ENCODE data around the gene MED9. TPM values are rescaled to one million over a fixed set of nuclear protein-coding genes. Genes with fewer than 3 reads are reported as not detected.

The MED9 gene
- polyA plus RNA-seq, 1 donor: 17.3 TPM

- DNase-seq: no peak
These were observed 28.4 kb downstream of the MED9 start for GRCh38 chr17:17505151-17505550.

GRCh38 chr17:17505610-17506171 lies 28.9 kb downstream of the MED9 start:
- DNase-seq: no peak

- no peak for DNase-seq
These were observed 29.5 kb downstream of the MED9 start for GRCh38 chr17:17506181-17506741.

- no peak for DNase-seq
These were observed 30.2 kb downstream of the MED9 start for GRCh38 chr17:17506893-17507464.

GRCh38 chr17:17507465-17508011 lies 30.7 kb downstream of the MED9 start:
- no peak for DNase-seq

- DNase-seq: no peak
These were observed 31.3 kb downstream of the MED9 start for GRCh38 chr17:17508019-17508535.

- no peak for DNase-seq
These were observed 32.1 kb downstream of the MED9 start for GRCh38 chr17:17508646-17509591.

- no peak for DNase-seq
These were observed 33.0 kb downstream of the MED9 start for GRCh38 chr17:17509601-17510425.

GRCh38 chr17:17510456-17511292 lies 33.9 kb downstream of the MED9 start:
- DNase-seq: no peak

GRCh38 chr17:17511293-17511741 lies 34.5 kb downstream of the MED9 start:
- DNase-seq: no peak

GRCh38 chr17:17511881-17512858 lies 35.4 kb downstream of the MED9 start:
- DNase-seq: no peak

GRCh38 chr17:17512866-17513265 lies 36.1 kb downstream of the MED9 start:
- no peak for DNase-seq

- no peak for DNase-seq
These were observed 36.8 kb downstream of the MED9 start for GRCh38 chr17:17513626-17514025.

GRCh38 chr17:17514361-17514992 lies 37.7 kb downstream of the MED9 start:
- no peak for DNase-seq

- DNase-seq: no peak
These were observed 38.5 kb downstream of the MED9 start for GRCh38 chr17:17514993-17515933.

GRCh38 chr17:17515934-17516930 lies 39.4 kb downstream of the MED9 start:
- peak; percentile 57 for DNase-seq
